H9 (cell line): ENCODE measurements around the gene NDOR1. TPM values are rescaled to one million over a fixed set of nuclear protein-coding genes. Genes with fewer than 3 reads are reported as not detected.

Source experiments
- DNase-seq: peaks from one replicate; pipeline ENCODE4 v3.0.0-alpha.2; 2017
- H2AFZ ChIP-seq: one replicate; pipeline ENCODE4 v1.6.1; 2013; ENCODE audit warnings: mild to moderate bottlenecking, low read length, control low read depth, moderate library complexity
- H2AK5ac ChIP-seq: 2 replicates; pipeline ENCODE4 v1.6.1; 2013; ENCODE audit warnings: low read length, control low read depth, mixed read lengths; ENCODE audit not compliant: insufficient read length
- H2BK120ac ChIP-seq: one replicate; pipeline ENCODE4 v1.6.1; 2013; ENCODE audit warnings: low read depth, mild to moderate bottlenecking, low read length, control low read depth, inconsistent platforms; ENCODE audit not compliant: poor library complexity, severe bottlenecking
- H2BK12ac ChIP-seq: 2 replicates; pipeline ENCODE4 v1.6.1; 2013; ENCODE audit warnings: low read length, control low read depth, mixed read lengths, low read depth; ENCODE audit not compliant: insufficient read length
- H2BK15ac ChIP-seq: 2 replicates; pipeline ENCODE4 v1.6.1; 2013; ENCODE audit warnings: low read depth, low read length, control low read depth
- H2BK20ac ChIP-seq: one replicate; pipeline ENCODE4 v1.6.1; 2013; ENCODE audit warnings: low read depth, mild to moderate bottlenecking, low read length, control low read depth, inconsistent platforms; ENCODE audit not compliant: poor library complexity, severe bottlenecking
- H2BK5ac ChIP-seq: 2 replicates; pipeline ENCODE4 v1.6.1; 2013; ENCODE audit warnings: low read length, control low read depth, mixed read lengths; ENCODE audit not compliant: insufficient read length
- H3K14ac ChIP-seq: 2 replicates; pipeline ENCODE4 v1.6.1; 2013; ENCODE audit warnings: low read length, control low read depth; ENCODE audit not compliant: insufficient read depth
- H3K18ac ChIP-seq: 2 replicates; pipeline ENCODE4 v1.6.1; 2013; ENCODE audit warnings: low read depth, mild to moderate bottlenecking, mixed read lengths, low read length, control low read depth; ENCODE audit not compliant: insufficient read length
- H3K23ac ChIP-seq: 2 replicates; pipeline ENCODE4 v1.6.1; 2013; ENCODE audit warnings: low read length, control low read depth, mixed read lengths, low read depth; ENCODE audit not compliant: insufficient read length
- H3K23me2 ChIP-seq: 2 replicates; pipeline ENCODE4 v1.6.1; 2013; ENCODE audit warnings: low read depth, mild to moderate bottlenecking, mixed read lengths, low read length, control low read depth; ENCODE audit not compliant: insufficient read length, poor library complexity, severe bottlenecking
- H3K27ac ChIP-seq: 2 replicates; pipeline ENCODE4 v1.5.1; 2013; ENCODE audit warnings: low read length, control low read depth, mixed read lengths, low read depth; ENCODE audit not compliant: insufficient read length
- H3K27me3 ChIP-seq: 2 replicates; pipeline ENCODE4 v1.6.1; 2013; ENCODE audit warnings: low read length, control low read depth, inconsistent platforms; ENCODE audit not compliant: insufficient read depth
- H3K4ac ChIP-seq: 2 replicates; pipeline ENCODE4 v1.6.1; 2013; ENCODE audit warnings: low read depth, mild to moderate bottlenecking, control low read depth, inconsistent platforms, low read length, moderate library complexity
- H3K4me1 ChIP-seq: 2 replicates; pipeline ENCODE4 v1.6.1; 2013; ENCODE audit warnings: low read length, control low read depth, inconsistent platforms; ENCODE audit not compliant: insufficient read depth
- H3K4me2 ChIP-seq: 2 replicates; pipeline ENCODE4 v1.6.1; 2013; ENCODE audit warnings: low read length, control low read depth, mixed read lengths; ENCODE audit not compliant: insufficient read length, insufficient read depth
- H3K56ac ChIP-seq: 2 replicates; pipeline ENCODE4 v1.6.1; 2013; ENCODE audit warnings: low read depth, mild to moderate bottlenecking, mixed read lengths, low read length, control low read depth; ENCODE audit not compliant: insufficient read length
- H3K79me1 ChIP-seq: 2 replicates; pipeline ENCODE4 v1.6.1; 2013; ENCODE audit warnings: low read depth, mild to moderate bottlenecking, moderate library complexity, low read length, control low read depth, inconsistent platforms; ENCODE audit not compliant: insufficient read depth, poor library complexity, severe bottlenecking
- H3K79me2 ChIP-seq: 2 replicates; pipeline ENCODE4 v1.6.1; 2013; ENCODE audit warnings: low read length, control low read depth, inconsistent platforms; ENCODE audit not compliant: insufficient read depth
- H3K9ac ChIP-seq: 2 replicates; pipeline ENCODE4 v1.6.1; 2013; ENCODE audit warnings: low read length, control low read depth, mixed read lengths; ENCODE audit not compliant: insufficient read length; ENCODE audit errors: extremely low read depth
- H3K9me3 ChIP-seq: one replicate; pipeline ENCODE4 v1.6.1; 2013; ENCODE audit warnings: low read depth, low read length, inconsistent platforms; ENCODE audit not compliant: control insufficient read depth
- H3T11ph ChIP-seq: one replicate; pipeline ENCODE4 v1.6.1; 2013; ENCODE audit warnings: mild to moderate bottlenecking, low read length, control low read depth, inconsistent platforms
- H4K20me1 ChIP-seq: one replicate; pipeline ENCODE4 v1.6.1; 2013; ENCODE audit not compliant: control insufficient read depth, insufficient read length, insufficient read depth
- H4K5ac ChIP-seq: 2 replicates; pipeline ENCODE4 v1.6.1; 2013; ENCODE audit warnings: low read depth, mild to moderate bottlenecking, mixed read lengths, low read length, control low read depth; ENCODE audit not compliant: insufficient read length
- H4K8ac ChIP-seq: replicated peaks from 2 replicates; pipeline ENCODE4 v1.6.1; 2013; ENCODE audit warnings: low read length, control low read depth, mixed read lengths, low read depth; ENCODE audit not compliant: insufficient read length
- H4K91ac ChIP-seq: 2 replicates; pipeline ENCODE4 v1.6.1; 2013; ENCODE audit warnings: low read depth, mild to moderate bottlenecking, moderate library complexity, mixed read lengths, low read length, control low read depth; ENCODE audit not compliant: insufficient read length
- H3K27ac Mint-ChIP-seq, 3 experiments: 2 replicates in 2 of 3; 3 replicates in 1 of 3; pipeline ENCODE4 v1.8.0; 2020 to 2021; ENCODE audit warnings: mixed read lengths in 3 of 3, mild to moderate bottlenecking in 1 of 3, moderate library complexity in 1 of 3
- H3K27me3 Mint-ChIP-seq: 2 replicates; pipeline ENCODE4 v1.8.0; 2021; ENCODE audit warnings: low read depth, mild to moderate bottlenecking, moderate library complexity, mixed read lengths
- H3K36me3 Mint-ChIP-seq, 3 experiments: 2 replicates in 2 of 3; 3 replicates in 1 of 3; pipeline ENCODE4 v1.8.0; 2020 to 2021; ENCODE audit warnings: low read depth in 3 of 3, mixed read lengths in 3 of 3; ENCODE audit not compliant: insufficient read depth in 1 of 3
- H3K4me1 Mint-ChIP-seq, 2 experiments: 2 replicates each; pipeline ENCODE4 v1.8.0; 2020; ENCODE audit warnings: mixed read lengths in 2 of 2
- H3K4me3 Mint-ChIP-seq, 2 experiments: 2 replicates in 1 of 2; 3 replicates in 1 of 2; pipeline ENCODE4 v1.8.0; 2020 to 2021; ENCODE audit warnings: mild to moderate bottlenecking in 2 of 2, mixed read lengths in 2 of 2, moderate library complexity in 1 of 2
- H3K9me3 Mint-ChIP-seq, 2 experiments: 2 replicates in 1 of 2; 3 replicates in 1 of 2; pipeline ENCODE4 v1.8.0; 2020; ENCODE audit warnings: mild to moderate bottlenecking in 2 of 2, mixed read lengths in 2 of 2, moderate library complexity in 1 of 2
- CTCF ChIP-seq: fragments of 200-600 bp; sonication (generic); conservative IDR thresholded peaks from 3 replicates; pipeline ENCODE4 v1.8.0; 2021; ENCODE audit warnings: antibody characterized with exemption, mild to moderate bottlenecking
- WGBS: extraction: QIAGEN DNeasy Blood & Tissue Kit; methylation state at CpG from one replicate; pipeline ENCODE4 v1.1.7; 2013; ENCODE audit warnings: missing lambda C conversion rate, low lambda C conversion rate, mixed read lengths; ENCODE audit not compliant: insufficient read length; ENCODE audit errors: extremely low coverage; 5-methylcytosine and 5-hydroxymethylcytosine counted together
- total RNA-seq: library from RNA; stranded (reverse); gene quantifications from 2 replicates; pipeline ENCODE4 v1.2.1, GENCODE V29; 2021

NDOR1 gene
- total RNA-seq, 1 experiment from 2014 or later = 44.1 TPM

GRCh38 chr9:137264067-137264466, 58.6 kb downstream of the NDOR1 start:
- no CpG with 5 or more reads among the region's 22 CpGs for WGBS
- Histone ChIP-seq H3K27me3 (no peaks in the 10 kb centered on the region), H4K5ac (no peak overlapping the region), H3K4me1 (no peaks in the 10 kb centered on the region), H3K79me1 (no peaks in the 10 kb centered on the region), H2BK5ac (no peak overlapping the region), H2BK120ac (no peak overlapping the region), H2BK15ac (no peak overlapping the region), H3K4me2 (no peak overlapping the region), H3K23me2 (no peaks in the 10 kb centered on the region), H2BK20ac (no peak overlapping the region), H3K79me2 (no peaks in the 10 kb centered on the region), H4K20me1 (no peaks in the 10 kb centered on the region), H3K14ac (no peak overlapping the region), H3K9me3 (no peaks in the 10 kb centered on the region), H3K23ac (no peak overlapping the region), H2AFZ (no peak overlapping the region), H3K4ac (no peak overlapping the region), H3T11ph (no peak overlapping the region), H3K9ac (no peak overlapping the region), H2AK5ac (no peak overlapping the region), H2BK12ac (no peak overlapping the region), H4K91ac (no peak overlapping the region), H4K8ac (no peak overlapping the region), H3K27ac (no peak overlapping the region), H3K18ac (no peak overlapping the region), H3K56ac (no peak overlapping the region)
- no peaks in the 10 kb centered on the region for H3K9me3 Mint-ChIP-seq
- H3K27me3 Mint-ChIP-seq = no peaks in the 10 kb centered on the region; the same call in 1 of the 2 replicates
- TF ChIP-seq CTCF = no peak
- peaks cover 8 to 49% (median 37%) of the 10 kb centered on the region in 3 experiments; a peak in 6 of 7 replicates for H3K36me3 Mint-ChIP-seq
- H3K4me3 Mint-ChIP-seq = no peak overlapping the region; a peak in 1 of 5 replicates
- DNase-seq = no peak
- no peak overlapping the region for H3K27ac Mint-ChIP-seq
- H3K4me1 Mint-ChIP-seq = 0 out of 4 replicates have a peak, but pooled peaks cover 0 to 3% of the 10 kb centered on the region in 2 experiments
